ENCODE results near the gene SLC38A9.

The SLC38A9 gene

DNA sequence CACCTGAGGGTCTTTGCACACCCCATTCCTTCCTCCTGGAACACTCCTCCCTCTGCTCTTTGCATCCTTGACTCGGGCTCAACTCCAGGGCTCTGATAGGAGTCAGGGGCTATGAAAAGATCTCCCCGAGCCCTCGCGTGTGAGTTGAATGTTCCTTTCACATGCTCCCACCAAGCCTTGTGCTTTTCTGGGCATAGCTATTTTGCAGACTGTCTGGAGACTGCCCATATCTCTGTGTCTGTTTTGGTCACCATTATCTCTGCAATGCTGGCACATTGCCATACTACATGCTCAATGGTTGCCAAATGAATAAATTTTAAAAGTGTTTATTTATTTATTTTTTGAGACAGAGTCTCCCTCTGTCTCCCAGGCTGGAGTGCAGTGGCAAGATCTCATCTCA is 120.4 kb downstream of the SLC38A9 start:
- TF ChIP-seq, protein P1, sequence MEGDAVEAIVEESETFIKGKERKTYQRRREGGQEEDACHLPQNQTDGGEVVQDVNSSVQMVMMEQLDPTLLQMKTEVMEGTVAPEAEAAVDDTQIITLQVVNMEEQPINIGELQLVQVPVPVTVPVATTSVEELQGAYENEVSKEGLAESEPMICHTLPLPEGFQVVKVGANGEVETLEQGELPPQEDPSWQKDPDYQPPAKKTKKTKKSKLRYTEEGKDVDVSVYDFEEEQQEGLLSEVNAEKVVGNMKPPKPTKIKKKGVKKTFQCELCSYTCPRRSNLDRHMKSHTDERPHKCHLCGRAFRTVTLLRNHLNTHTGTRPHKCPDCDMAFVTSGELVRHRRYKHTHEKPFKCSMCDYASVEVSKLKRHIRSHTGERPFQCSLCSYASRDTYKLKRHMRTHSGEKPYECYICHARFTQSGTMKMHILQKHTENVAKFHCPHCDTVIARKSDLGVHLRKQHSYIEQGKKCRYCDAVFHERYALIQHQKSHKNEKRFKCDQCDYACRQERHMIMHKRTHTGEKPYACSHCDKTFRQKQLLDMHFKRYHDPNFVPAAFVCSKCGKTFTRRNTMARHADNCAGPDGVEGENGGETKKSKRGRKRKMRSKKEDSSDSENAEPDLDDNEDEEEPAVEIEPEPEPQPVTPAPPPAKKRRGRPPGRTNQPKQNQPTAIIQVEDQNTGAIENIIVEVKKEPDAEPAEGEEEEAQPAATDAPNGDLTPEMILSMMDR (IDR thresholded peaks at IDR 0.05; ENCODE audit: borderline replicate concordance, control extremely low read depth, extremely low read depth, insufficient read depth, missing control alignments), result no peak
- no peak for DNase-seq (ENCODE audit: low spot score)
- in situ Hi-C loops (cut with MboI; ENCODE audit: low sequenced_read_pairs, unreplicated experiment), result no loop called here

DNA sequence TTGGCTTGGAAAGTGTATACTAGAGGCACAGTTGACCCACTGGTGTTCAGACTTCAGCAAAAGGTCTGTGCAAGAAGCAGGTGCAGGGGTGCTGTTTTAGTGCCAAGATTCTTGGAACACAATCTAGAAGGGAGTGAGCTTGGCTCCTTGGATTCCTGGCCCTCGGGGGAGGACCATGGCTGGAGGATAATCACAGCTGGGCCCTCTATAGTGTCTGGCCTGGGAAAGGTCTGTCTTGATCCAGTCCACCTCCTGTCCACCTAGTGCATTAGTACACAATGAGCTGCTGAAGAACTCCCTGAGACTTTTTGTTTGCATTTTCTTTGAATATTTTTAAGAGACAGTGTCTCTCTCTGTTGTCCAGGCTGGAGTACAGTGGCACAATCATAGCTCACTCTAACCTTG is 126.9 kb downstream of the SLC38A9 start:
- TF ChIP-seq, protein P1 (IDR thresholded peaks at IDR 0.05; ENCODE audit: borderline replicate concordance, control extremely low read depth, extremely low read depth, insufficient read depth, missing control alignments), result no peak
- in situ Hi-C loops (cut with MboI; ENCODE audit: low sequenced_read_pairs, unreplicated experiment), result no loop called here

DNA sequence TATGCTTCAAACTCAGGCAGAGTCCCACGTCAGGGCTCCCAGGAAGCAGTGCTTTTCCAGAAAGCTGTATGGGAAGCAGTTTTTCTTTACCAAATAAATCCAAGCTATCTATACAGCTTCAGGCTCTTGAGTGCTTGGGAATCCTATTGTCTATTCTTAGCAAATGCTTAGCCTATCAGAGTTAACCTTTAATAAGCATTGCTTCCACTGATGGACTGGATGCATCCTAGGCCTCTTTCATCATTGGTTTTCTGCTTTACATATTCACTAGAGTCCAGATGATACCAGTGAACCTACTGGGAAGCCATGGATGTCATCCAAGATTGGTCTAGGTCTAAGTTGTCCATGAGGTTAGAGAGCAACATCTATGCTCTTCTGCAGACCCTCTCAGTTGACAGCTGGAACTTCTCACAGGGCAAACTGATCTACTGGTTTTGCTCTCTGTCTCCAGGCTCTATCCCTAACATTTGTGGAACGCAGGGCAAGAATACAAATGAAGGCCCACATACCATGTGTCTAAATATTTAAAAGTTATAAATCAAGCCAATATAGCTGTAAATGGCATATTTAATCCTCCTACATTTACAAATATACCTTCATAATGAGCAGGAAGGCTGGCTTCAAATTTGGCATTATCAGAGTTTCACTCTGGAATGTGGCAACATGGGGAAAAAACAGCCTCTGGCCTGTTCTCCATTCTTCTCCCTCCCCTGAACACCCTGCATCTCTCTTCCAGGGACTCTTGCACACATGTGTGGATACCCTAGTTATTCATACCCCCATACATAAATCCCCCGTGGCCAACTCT is 127.5 kb downstream of the SLC38A9 start:
- TF ChIP-seq, protein P1 (IDR thresholded peaks at IDR 0.05; ENCODE audit: borderline replicate concordance, control extremely low read depth, extremely low read depth, insufficient read depth, missing control alignments), result no peak
- DNase-seq (ENCODE audit: low spot score), result no peak
- in situ Hi-C loops (cut with MboI; ENCODE audit: low sequenced_read_pairs, unreplicated experiment), result no loop called here

More for the DNA sequence above, 126.9 kb downstream of the SLC38A9 start:
- no peak for DNase-seq (ENCODE audit: low spot score)

DNA sequence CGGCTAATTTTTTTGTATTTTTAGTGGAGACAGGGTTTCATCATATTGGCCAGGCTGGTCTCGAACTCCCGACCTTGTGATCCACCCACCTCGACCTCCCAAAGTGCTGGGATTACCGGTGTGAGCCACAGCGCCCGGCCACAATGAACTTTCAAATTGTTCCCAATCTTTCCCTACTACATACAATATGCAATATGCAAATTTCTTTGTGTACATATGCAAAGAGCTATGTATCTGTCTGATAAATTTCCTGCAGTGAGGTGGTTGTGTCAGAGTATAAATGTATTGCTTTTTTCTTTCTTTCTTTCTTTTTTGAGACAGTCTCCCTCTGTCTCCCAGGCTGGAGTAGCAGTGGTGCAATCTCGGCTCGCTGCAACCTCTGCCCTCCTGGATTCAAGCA is 128.5 kb downstream of the SLC38A9 start:
- TF ChIP-seq, protein P1 (IDR thresholded peaks at IDR 0.05; ENCODE audit: borderline replicate concordance, control extremely low read depth, extremely low read depth, insufficient read depth, missing control alignments), result no peak
- no peak for DNase-seq (ENCODE audit: low spot score)
- in situ Hi-C loops (cut with MboI; ENCODE audit: low sequenced_read_pairs, unreplicated experiment), result no loop called here

DNA sequence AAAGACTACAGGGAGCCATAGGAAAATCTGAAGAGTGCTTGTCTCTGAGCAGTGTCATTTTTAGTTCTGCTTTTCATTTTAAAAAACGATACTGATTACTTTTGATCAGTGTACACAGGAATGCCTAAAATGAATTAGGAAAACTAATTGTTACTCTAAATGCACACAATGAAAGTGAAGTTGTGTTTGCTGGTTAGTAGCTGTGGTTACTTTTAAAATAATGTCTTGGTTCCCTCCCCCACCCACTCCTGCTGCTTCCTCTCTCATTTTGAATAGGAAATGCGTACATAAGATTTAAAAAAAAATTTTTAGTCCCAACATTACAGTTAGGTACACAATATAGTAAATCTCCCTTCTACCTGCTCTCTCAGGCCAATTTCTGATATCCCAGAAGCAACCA is 129.9 kb downstream of the SLC38A9 start:
- in situ Hi-C loops (cut with MboI; ENCODE audit: low sequenced_read_pairs, unreplicated experiment), result no loop called here
- peak; percentile 46 for DNase-seq (ENCODE audit: low spot score)
- TF ChIP-seq, protein P1 (IDR thresholded peaks at IDR 0.05; ENCODE audit: borderline replicate concordance, control extremely low read depth, extremely low read depth, insufficient read depth, missing control alignments), result no peak

DNA sequence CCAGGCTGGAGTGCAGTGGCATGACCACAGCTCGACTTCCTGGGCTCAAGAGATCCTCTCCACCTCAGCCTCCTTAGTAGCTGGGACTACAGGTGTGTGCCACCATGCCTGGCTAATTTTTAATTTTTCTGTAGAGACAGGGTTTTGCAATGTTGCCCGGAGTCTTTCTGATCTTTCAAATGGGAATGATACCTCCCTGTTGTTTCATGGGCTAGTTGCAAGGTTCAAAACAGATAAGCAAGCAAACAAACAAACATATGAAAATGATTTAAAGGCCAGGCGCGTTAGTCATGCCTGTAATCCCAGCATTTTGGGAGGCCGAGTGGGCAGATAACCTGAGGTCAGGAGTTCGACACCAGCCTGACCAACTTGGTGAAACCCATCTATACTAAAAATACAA is 132.1 kb downstream of the SLC38A9 start:
- TF ChIP-seq, protein P1 (IDR thresholded peaks at IDR 0.05; ENCODE audit: borderline replicate concordance, control extremely low read depth, extremely low read depth, insufficient read depth, missing control alignments), result no peak
- DNase-seq (ENCODE audit: low spot score), result no peak
- in situ Hi-C loops (cut with MboI; ENCODE audit: low sequenced_read_pairs, unreplicated experiment), result no loop called here

Measured in GM13976 (cell line).